ENCODE results near the gene ABCC1. TPM values are rescaled to one million over a fixed set of nuclear protein-coding genes. Genes with fewer than 3 reads are reported as not detected.
"Not testable (repeated sequence)": the region's sequence is repeated elsewhere in the genome, so short reads cannot be mapped to it uniquely, and the experiment has no call there.

Gene ABCC1
- total RNA-seq, 1 experiment from 2014 or later: 61.9 TPM

- TF ChIP-seq AFF4 (CRISPR knock-in tag; IDR thresholded peaks at IDR 0.05; ENCODE audit: borderline replicate concordance) (no peak), FOXP4 (CRISPR knock-in tag; IDR thresholded peaks at IDR 0.05) (no peak), CTCF (IDR thresholded peaks at IDR 0.05) (no peak), RORB (CRISPR knock-in tag; IDR thresholded peaks at IDR 0.05) (no peak)
Measured at GRCh38 chr16:15934991-15935390, 14.4 kb upstream of the ABCC1 start (continued).

- POLR2A ChIA-PET: not testable (repeated sequence)
Measured at GRCh38 chr16:15936809-15937208, 12.6 kb upstream of the ABCC1 start.

GRCh38 chr16:15942931-15943690 lies 6.3 kb upstream of the ABCC1 start:
- no peaks in the 10 kb centered on the region for H3K36me3 Mint-ChIP-seq
- peaks cover 11% of the 10 kb centered on the region for H3K4me1 Mint-ChIP-seq
- DNase-seq (ENCODE audit: low spot score): no peak
- no peaks in the 10 kb centered on the region for H3K27me3 Mint-ChIP-seq (ENCODE audit: low read depth)
- ATAC-seq: no peak
- H3K27ac Mint-ChIP-seq: no peak overlapping the region
- CTCF ChIA-PET: no interaction called here
- H3K9me3 Mint-ChIP-seq: no peaks in the 10 kb centered on the region
- H3K4me3 Mint-ChIP-seq: no peak overlapping the region
- POLR2A ChIA-PET: no interaction called here
- TF ChIP-seq GRHL2 (CRISPR knock-in tag; IDR thresholded peaks at IDR 0.05; ENCODE audit: insufficient replicate concordance, severe bottlenecking): no peak
- TF ChIP-seq ZBTB21 (CRISPR knock-in tag; IDR thresholded peaks at IDR 0.05; ENCODE audit: borderline replicate concordance): no peak
- TF ChIP-seq ZNF219 (CRISPR knock-in tag; IDR thresholded peaks at IDR 0.05; ENCODE audit: borderline replicate concordance): no peak
- TF ChIP-seq FOXP4 (CRISPR knock-in tag; IDR thresholded peaks at IDR 0.05): no peak
- TF ChIP-seq TEAD1 (CRISPR knock-in tag; IDR thresholded peaks at IDR 0.05): no peak
- no peak for TF ChIP-seq ATF6 (CRISPR knock-in tag; IDR thresholded peaks at IDR 0.05)
- TF ChIP-seq CBFB (CRISPR knock-in tag; IDR thresholded peaks at IDR 0.05; ENCODE audit: low read depth): no peak
- TF ChIP-seq ZNF263 (CRISPR knock-in tag; IDR thresholded peaks at IDR 0.05; ENCODE audit: low read depth): no peak
- TF ChIP-seq SP1 (CRISPR knock-in tag; conservative IDR thresholded peaks at IDR 0.05): no peak
- no peak for TF ChIP-seq ZSCAN18 (CRISPR knock-in tag; IDR thresholded peaks at IDR 0.05)
- no peak for TF ChIP-seq PRRX2 (CRISPR knock-in tag; IDR thresholded peaks at IDR 0.05)
- no peak for TF ChIP-seq SMAD3 (CRISPR knock-in tag; IDR thresholded peaks at IDR 0.05; ENCODE audit: borderline replicate concordance)

More at GRCh38 chr16:15936809-15937208, 12.6 kb upstream of the ABCC1 start:
- not testable (repeated sequence) for H3K4me1 Mint-ChIP-seq; H3K9me3 Mint-ChIP-seq; H3K4me3 Mint-ChIP-seq; ATAC-seq; H3K27me3 Mint-ChIP-seq (ENCODE audit: low read depth); H3K36me3 Mint-ChIP-seq; H3K27ac Mint-ChIP-seq; DNase-seq (ENCODE audit: low spot score)
- CTCF ChIA-PET: interaction anchor here (0.7 kb wide), 1 partner anchor 206 kb away, joined by 4 read pairs; no protein-coding TSS in a partner anchor

Data from WTC11 (cell line).